Liver (tissue), 3 donors: ENCODE results near the gene CASQ1.

ENCODE experiments used
- CTCF ChIP-seq: fragments of 150-350 bp; IDR thresholded peaks from 2 replicates; pipeline ENCODE4 v1.5.1; 2017; ENCODE audit warnings: improper control_type of control experiment, low read depth, low read length; ENCODE audit not compliant: missing input control
- EGR1 ChIP-seq, 2 donors: IDR thresholded peaks; 2 replicates each; pipeline ENCODE4 v1.6.1; 2016 to 2018; ENCODE audit warnings: antibody characterized with exemption in 2 of 2, low read depth in 2 of 2
- FOXA1 ChIP-seq: IDR thresholded peaks from 2 replicates; pipeline ENCODE4 v1.6.1; 2016; ENCODE audit warnings: antibody characterized with exemption
- HNF4G ChIP-seq: IDR thresholded peaks from 2 replicates; pipeline ENCODE4 v1.6.1; 2016; ENCODE audit warnings: antibody characterized with exemption
- MAX ChIP-seq: IDR thresholded peaks from 2 replicates; pipeline ENCODE4 v1.6.1; 2016; ENCODE audit warnings: antibody characterized with exemption
- REST ChIP-seq: IDR thresholded peaks from 2 replicates; pipeline ENCODE4 v1.6.1; 2016; ENCODE audit warnings: antibody characterized with exemption, mild to moderate bottlenecking
- RXRA ChIP-seq, 2 donors: IDR thresholded peaks; 2 replicates each; pipeline ENCODE4 v1.6.1; 2017 to 2018; ENCODE audit warnings: antibody characterized with exemption in 2 of 2, mild to moderate bottlenecking in 1 of 2
- TAF1 ChIP-seq: conservative IDR thresholded peaks from 2 replicates; pipeline ENCODE4 v1.6.1; 2016; ENCODE audit warnings: antibody characterized with exemption, mild to moderate bottlenecking
- YY1 ChIP-seq: IDR thresholded peaks from 2 replicates; pipeline ENCODE4 v1.6.1; 2016; ENCODE audit warnings: antibody characterized with exemption, mild to moderate bottlenecking
- ZBTB33 ChIP-seq: IDR thresholded peaks from 2 replicates; pipeline ENCODE4 v1.6.1; 2016; ENCODE audit warnings: antibody characterized with exemption
- donor health status: healthy.
- donor health status: healthy.

- peak; percentile 7 for TF ChIP-seq CTCF
- no peak for TF ChIP-seq RXRA (IDR thresholded peaks at IDR 0.05)
- no peak for TF ChIP-seq HNF4G
- TF ChIP-seq MAX = no peak
- no peak for TF ChIP-seq EGR1 (IDR thresholded peaks at IDR 0.05; ENCODE audit: low read depth in 2 of 2)
- TF ChIP-seq YY1 = no peak
- no peak for TF ChIP-seq ZBTB33
- no peak for TF ChIP-seq REST
- no peak for TF ChIP-seq TAF1
- TF ChIP-seq FOXA1 = no peak
Measured at GRCh38 chr1:160163615-160164014, 26.8 kb upstream of the CASQ1 start.
